Subcutaneous abdominal adipose tissue (tissue), 5 donors: Measurements from ENCODE around the gene FSTL4.
"Not testable (repeated sequence)": the region's sequence is repeated elsewhere in the genome, so short reads cannot be mapped to it uniquely, and the experiment has no call there.

Experiments used
- H3K27ac ChIP-seq: one replicate; pipeline ENCODE4 v1.7.0; 2013; ENCODE audit warnings: low read depth, mild to moderate bottlenecking, inconsistent platforms, low read length, moderate library complexity
- H3K27me3 ChIP-seq, 5 donors: one replicate each; pipeline ENCODE4 v1.7.0; 2013; ENCODE audit warnings: low read length in 5 of 5, inconsistent platforms in 1 of 5; ENCODE audit not compliant: control insufficient read depth in 5 of 5, insufficient read depth in 4 of 5
- H3K36me3 ChIP-seq, 5 donors: one replicate each; pipeline ENCODE4 v1.7.0; 2013; ENCODE audit warnings: low read length in 5 of 5; ENCODE audit not compliant: control insufficient read depth in 5 of 5, insufficient read depth in 5 of 5
- H3K4me1 ChIP-seq, 5 donors: one replicate each; pipeline ENCODE4 v1.7.0; 2013; ENCODE audit warnings: low read length in 5 of 5, mild to moderate bottlenecking in 3 of 5, moderate library complexity in 1 of 5; ENCODE audit not compliant: control insufficient read depth in 5 of 5, insufficient read depth in 5 of 5
- H3K4me3 ChIP-seq, 5 donors: one replicate each; pipeline ENCODE4 v1.7.0; 2013; ENCODE audit warnings: low read length in 5 of 5, low read depth in 1 of 5
- H3K9ac ChIP-seq, 5 donors: one replicate each; pipeline ENCODE4 v1.7.0; 2013; ENCODE audit warnings: low read length in 5 of 5, mild to moderate bottlenecking in 4 of 5, moderate library complexity in 3 of 5
- H3K9me3 ChIP-seq, 5 donors: one replicate each; pipeline ENCODE4 v1.7.0; 2013; ENCODE audit warnings: low read length in 5 of 5; ENCODE audit not compliant: control insufficient read depth in 5 of 5
- donor health status: healthy.
- donor health status: healthy.
- donor health status: healthy.
- donor health status: healthy.
- donor health status: healthy.

The FSTL4 gene

GRCh38 chr5:133399247-133399891, 213.0 kb downstream of the FSTL4 start:
- no peak overlapping the region for H3K27ac ChIP-seq
- H3K36me3 ChIP-seq: no peaks in the 10 kb centered on the region
- H3K4me3 ChIP-seq: no peak overlapping the region
- H3K9me3 ChIP-seq: no peaks in the 10 kb centered on the region
- H3K4me1 ChIP-seq: peaks cover 0 to 3% (median 0%) of the 10 kb centered on the region in 5 donors
- H3K9ac ChIP-seq: no peak overlapping the region
- peaks cover 0 to 17% (median 3%) of the 10 kb centered on the region in 5 donors for H3K27me3 ChIP-seq

GRCh38 chr5:133398646-133399101, 213.7 kb downstream of the FSTL4 start:
- Histone ChIP-seq H3K4me1 (peaks cover 0 to 3% (median 0%) of the 10 kb centered on the region in 5 donors), H3K9me3 (no peaks in the 10 kb centered on the region), H3K9ac (no peak overlapping the region), H3K36me3 (no peaks in the 10 kb centered on the region), H3K27me3 (peaks cover 0 to 17% (median 3%) of the 10 kb centered on the region in 5 donors), H3K4me3 (no peak overlapping the region), H3K27ac (no peak overlapping the region)

GRCh38 chr5:133397990-133398645, 214.2 kb downstream of the FSTL4 start:
- H3K27me3 ChIP-seq: peaks cover 0 to 17% (median 3%) of the 10 kb centered on the region in 5 donors
- H3K9ac ChIP-seq: no peak overlapping the region
- H3K4me1 ChIP-seq: peaks cover 0 to 3% (median 0%) of the 10 kb centered on the region in 5 donors

GRCh38 chr5:133397348-133397747, 215.0 kb downstream of the FSTL4 start:
- no peaks in the 10 kb centered on the region for H3K9me3 ChIP-seq
- no peak overlapping the region for H3K27ac ChIP-seq
- peaks cover 0 to 3% (median 0%) of the 10 kb centered on the region in 5 donors for H3K4me1 ChIP-seq
- H3K36me3 ChIP-seq: no peaks in the 10 kb centered on the region
- peaks cover 0 to 17% (median 3%) of the 10 kb centered on the region in 5 donors for H3K27me3 ChIP-seq
- H3K4me3 ChIP-seq: no peak overlapping the region
- H3K9ac ChIP-seq: no peak overlapping the region

More at GRCh38 chr5:133397990-133398645, 214.2 kb downstream of the FSTL4 start:
- Histone ChIP-seq H3K4me3 (no peak overlapping the region), H3K9me3 (no peaks in the 10 kb centered on the region), H3K36me3 (no peaks in the 10 kb centered on the region), H3K27ac (no peak overlapping the region)

GRCh38 chr5:133396814-133397213, 215.5 kb downstream of the FSTL4 start:
- no peaks in the 10 kb centered on the region for H3K36me3 ChIP-seq
- H3K9ac ChIP-seq: no peak overlapping the region
- H3K4me1 ChIP-seq: peaks cover 0 to 3% (median 0%) of the 10 kb centered on the region in 5 donors
- H3K4me3 ChIP-seq: no peak overlapping the region
- H3K27ac ChIP-seq: no peak overlapping the region
- H3K27me3 ChIP-seq: peaks cover 0 to 12% (median 3%) of the 10 kb centered on the region in 5 donors
- H3K9me3 ChIP-seq: no peaks in the 10 kb centered on the region

- no peak overlapping the region for H3K9ac ChIP-seq
- H3K27me3 ChIP-seq: peaks cover 0 to 11% (median 0%) of the 10 kb centered on the region in 5 donors
- H3K4me1 ChIP-seq: peaks cover 0 to 3% (median 0%) of the 10 kb centered on the region in 5 donors
- no peaks in the 10 kb centered on the region for H3K9me3 ChIP-seq
- H3K27ac ChIP-seq: no peak overlapping the region
- H3K36me3 ChIP-seq: no peaks in the 10 kb centered on the region
- H3K4me3 ChIP-seq: no peak overlapping the region
These were observed 216.1 kb downstream of the FSTL4 start for GRCh38 chr5:133396187-133396741.

GRCh38 chr5:133395207-133395606, 217.1 kb downstream of the FSTL4 start:
- H3K9me3 ChIP-seq, H3K4me3 ChIP-seq, H3K36me3 ChIP-seq, H3K27ac ChIP-seq, H3K27me3 ChIP-seq, H3K9ac ChIP-seq, H3K4me1 ChIP-seq: not testable (repeated sequence)

GRCh38 chr5:133394477-133394817, 217.9 kb downstream of the FSTL4 start:
- H3K4me3 ChIP-seq, H3K27ac ChIP-seq, H3K9me3 ChIP-seq, H3K9ac ChIP-seq, H3K36me3 ChIP-seq, H3K4me1 ChIP-seq, H3K27me3 ChIP-seq: not testable (repeated sequence)

GRCh38 chr5:133393776-133394476, 218.4 kb downstream of the FSTL4 start:
- no peak overlapping the region for H3K9ac ChIP-seq
- no peaks in the 10 kb centered on the region for H3K36me3 ChIP-seq
- peaks cover 0 to 3% (median 0%) of the 10 kb centered on the region in 5 donors for H3K4me1 ChIP-seq
- H3K27ac ChIP-seq: no peak overlapping the region
- no peak overlapping the region for H3K4me3 ChIP-seq
- H3K27me3 ChIP-seq: peaks cover 0 to 6% (median 0%) of the 10 kb centered on the region in 5 donors
- no peaks in the 10 kb centered on the region for H3K9me3 ChIP-seq

- Histone ChIP-seq H3K36me3 (no peaks in the 10 kb centered on the region), H3K9me3 (no peaks in the 10 kb centered on the region), H3K4me1 (peaks cover 0 to 3% (median 0%) of the 10 kb centered on the region in 5 donors), H3K27me3 (peaks cover 0 to 6% (median 0%) of the 10 kb centered on the region in 5 donors), H3K27ac (no peak overlapping the region), H3K4me3 (no peak overlapping the region), H3K9ac (no peak overlapping the region)
These were observed 219.9 kb downstream of the FSTL4 start for GRCh38 chr5:133392448-133392847.
